ENCODE results near the gene BLACAT1.

Gene BLACAT1

DNA sequence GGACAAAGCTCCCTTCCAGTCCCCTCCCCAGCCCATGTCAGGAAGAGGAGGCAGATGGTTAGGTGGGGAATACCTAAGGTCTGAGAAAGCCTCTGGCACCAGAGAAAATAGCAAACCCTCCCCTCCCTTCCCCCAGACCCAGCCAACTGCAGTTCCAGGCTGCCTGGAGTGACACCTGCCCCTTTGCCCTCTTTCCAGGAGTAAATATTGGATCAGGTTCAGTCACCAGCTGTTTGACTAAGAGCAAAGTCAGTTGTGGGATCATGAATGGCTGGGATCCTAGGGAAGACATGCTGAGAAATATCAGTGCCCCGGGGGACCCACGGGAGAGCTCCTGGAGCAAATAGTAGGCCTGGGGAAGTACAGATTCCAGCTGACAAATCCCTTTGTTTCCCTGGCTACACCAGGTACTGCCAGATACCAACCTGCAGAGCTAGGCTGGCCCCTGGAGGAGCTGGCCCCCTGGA, 36.4 kb upstream of the BLACAT1 start:
- H2AFZ ChIP-seq (ENCODE audit: low read depth, low read length) = no peak overlapping the region
- no peak overlapping the region for H3K4me2 ChIP-seq (ENCODE audit: insufficient read depth, low read length)
- ATAC-seq (ENCODE audit: insufficient read depth, low read depth) (no peak), DNase-seq (no peak)
- peaks cover 3% of the 10 kb centered on the region for H4K20me1 ChIP-seq (ENCODE audit: insufficient read depth, low read length)
- H3K36me3 ChIP-seq (ENCODE audit: insufficient read depth, low read length) = no peaks in the 10 kb centered on the region
- H3K9ac ChIP-seq (ENCODE audit: low read depth, low read length) = no peak overlapping the region
- H3K4me1 ChIP-seq (ENCODE audit: insufficient read depth, low read length) = no peaks in the 10 kb centered on the region
- peaks cover 41% of the 10 kb centered on the region for H3K27me3 ChIP-seq (ENCODE audit: insufficient read depth, low read length, poor library complexity)
- TF ChIP-seq EZH2 (IDR thresholded peaks at IDR 0.05; ENCODE audit: borderline replicate concordance, low read depth, low read length, severe bottlenecking) = no peak
- TF ChIP-seq, protein P1, sequence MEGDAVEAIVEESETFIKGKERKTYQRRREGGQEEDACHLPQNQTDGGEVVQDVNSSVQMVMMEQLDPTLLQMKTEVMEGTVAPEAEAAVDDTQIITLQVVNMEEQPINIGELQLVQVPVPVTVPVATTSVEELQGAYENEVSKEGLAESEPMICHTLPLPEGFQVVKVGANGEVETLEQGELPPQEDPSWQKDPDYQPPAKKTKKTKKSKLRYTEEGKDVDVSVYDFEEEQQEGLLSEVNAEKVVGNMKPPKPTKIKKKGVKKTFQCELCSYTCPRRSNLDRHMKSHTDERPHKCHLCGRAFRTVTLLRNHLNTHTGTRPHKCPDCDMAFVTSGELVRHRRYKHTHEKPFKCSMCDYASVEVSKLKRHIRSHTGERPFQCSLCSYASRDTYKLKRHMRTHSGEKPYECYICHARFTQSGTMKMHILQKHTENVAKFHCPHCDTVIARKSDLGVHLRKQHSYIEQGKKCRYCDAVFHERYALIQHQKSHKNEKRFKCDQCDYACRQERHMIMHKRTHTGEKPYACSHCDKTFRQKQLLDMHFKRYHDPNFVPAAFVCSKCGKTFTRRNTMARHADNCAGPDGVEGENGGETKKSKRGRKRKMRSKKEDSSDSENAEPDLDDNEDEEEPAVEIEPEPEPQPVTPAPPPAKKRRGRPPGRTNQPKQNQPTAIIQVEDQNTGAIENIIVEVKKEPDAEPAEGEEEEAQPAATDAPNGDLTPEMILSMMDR (IDR thresholded peaks at IDR 0.05; ENCODE audit: borderline replicate concordance, extremely low read depth, low read length, poor library complexity, severe bottlenecking) = no peak
- no peaks in the 10 kb centered on the region for H3K9me3 ChIP-seq (ENCODE audit: insufficient read depth, low read length, severe bottlenecking)
- H3K79me2 ChIP-seq (ENCODE audit: insufficient read depth, low read length) = no peaks in the 10 kb centered on the region
- H3K27ac ChIP-seq (ENCODE audit: low read length) = no peak overlapping the region
- no peak overlapping the region for H3K4me3 ChIP-seq (ENCODE audit: low read depth in 1 of 2, low read length in 2 of 2)

DNA sequence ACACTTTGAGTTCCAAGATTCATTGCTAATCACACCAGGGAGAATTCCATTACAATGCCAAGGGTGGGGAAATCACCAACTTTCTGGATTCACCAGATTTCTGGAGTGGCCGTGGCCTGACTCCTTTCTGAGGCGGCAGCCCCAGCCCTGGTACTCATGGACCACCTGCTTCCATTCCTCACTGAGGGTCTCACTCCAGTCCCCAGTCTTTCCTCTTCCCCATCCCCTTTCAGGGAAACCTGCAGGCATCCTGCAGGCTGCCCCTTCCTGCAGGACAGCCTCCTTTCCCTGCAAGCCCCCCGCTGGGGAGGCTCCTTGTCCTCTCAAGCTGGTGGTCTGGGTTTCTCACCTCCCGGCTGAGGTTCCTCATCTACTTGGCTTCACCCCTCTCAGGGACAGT, 35.9 kb upstream of the BLACAT1 start:
- no peaks in the 10 kb centered on the region for H3K36me3 ChIP-seq (ENCODE audit: insufficient read depth, low read length)
- no peak overlapping the region for H3K9ac ChIP-seq (ENCODE audit: low read depth, low read length)
- H2AFZ ChIP-seq (ENCODE audit: low read depth, low read length) = no peak overlapping the region
- no peak overlapping the region for H3K4me3 ChIP-seq (ENCODE audit: low read depth in 1 of 2, low read length in 2 of 2)
- no peaks in the 10 kb centered on the region for H3K4me1 ChIP-seq (ENCODE audit: insufficient read depth, low read length)
- H3K4me2 ChIP-seq (ENCODE audit: insufficient read depth, low read length) = no peak overlapping the region
- H3K27me3 ChIP-seq (ENCODE audit: insufficient read depth, low read length, poor library complexity) = peaks cover 41% of the 10 kb centered on the region
- no peaks in the 10 kb centered on the region for H3K9me3 ChIP-seq (ENCODE audit: insufficient read depth, low read length, severe bottlenecking)
- H4K20me1 ChIP-seq (ENCODE audit: insufficient read depth, low read length) = peaks cover 3% of the 10 kb centered on the region
- H3K27ac ChIP-seq (ENCODE audit: low read length) = no peak overlapping the region
- ATAC-seq (ENCODE audit: insufficient read depth, low read depth) (no peak), DNase-seq (no peak)
- no peaks in the 10 kb centered on the region for H3K79me2 ChIP-seq (ENCODE audit: insufficient read depth, low read length)
- TF ChIP-seq, protein P1 (IDR thresholded peaks at IDR 0.05; ENCODE audit: borderline replicate concordance, extremely low read depth, low read length, poor library complexity, severe bottlenecking) = no peak
- no peak for TF ChIP-seq EZH2 (IDR thresholded peaks at IDR 0.05; ENCODE audit: borderline replicate concordance, low read depth, low read length, severe bottlenecking)

DNA sequence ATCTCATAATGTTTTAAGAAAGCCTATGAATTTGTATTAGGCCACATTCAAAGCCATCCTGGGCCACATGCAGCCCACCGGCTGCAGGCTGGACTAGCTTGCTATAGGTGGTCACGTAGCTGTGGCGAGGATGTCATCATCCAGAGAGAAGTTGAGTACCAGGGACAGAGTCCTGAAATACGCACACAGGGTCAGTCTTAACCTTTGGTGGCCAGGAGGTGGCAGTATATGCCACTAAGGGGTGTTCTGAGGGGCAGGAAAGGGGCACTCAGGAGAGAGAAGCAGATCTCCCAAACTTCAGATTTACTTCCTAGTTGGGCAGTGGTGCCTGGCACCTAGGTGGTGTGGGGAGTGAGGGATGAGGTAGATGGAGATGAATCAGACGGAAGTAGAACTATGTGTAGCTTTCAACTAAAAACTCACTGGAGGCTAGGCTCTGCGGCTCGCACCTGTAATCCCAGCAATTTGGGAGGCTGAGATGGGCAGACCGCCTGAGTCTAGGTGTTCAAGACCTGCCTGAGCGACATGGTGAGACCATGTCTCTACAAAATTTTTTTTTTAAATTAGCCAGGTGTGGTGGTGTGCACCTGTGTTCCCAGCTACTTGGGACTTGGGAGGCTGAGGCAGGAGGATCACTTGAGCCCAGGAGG, 32.4 kb upstream of the BLACAT1 start:
- H3K4me1 ChIP-seq (ENCODE audit: insufficient read depth, low read length) = no peaks in the 10 kb centered on the region
- H4K20me1 ChIP-seq (ENCODE audit: insufficient read depth, low read length) = peaks cover 6% of the 10 kb centered on the region
- H3K27me3 ChIP-seq (ENCODE audit: insufficient read depth, low read length, poor library complexity) = peaks cover 44% of the 10 kb centered on the region
- H3K4me3 ChIP-seq (ENCODE audit: low read depth in 1 of 2, low read length in 2 of 2) = no peak overlapping the region
- H3K4me2 ChIP-seq (ENCODE audit: insufficient read depth, low read length) = no peak overlapping the region
- H3K27ac ChIP-seq (ENCODE audit: low read length) = no peak overlapping the region
- no peak overlapping the region for H3K9ac ChIP-seq (ENCODE audit: low read depth, low read length)
- ATAC-seq (ENCODE audit: insufficient read depth, low read depth) (peak; percentile 86), DNase-seq (peak; percentile 59)
- no peaks in the 10 kb centered on the region for H3K36me3 ChIP-seq (ENCODE audit: insufficient read depth, low read length)
- no peaks in the 10 kb centered on the region for H3K9me3 ChIP-seq (ENCODE audit: insufficient read depth, low read length, severe bottlenecking)
- H3K79me2 ChIP-seq (ENCODE audit: insufficient read depth, low read length) = no peaks in the 10 kb centered on the region
- TF ChIP-seq, protein P1 (IDR thresholded peaks at IDR 0.05; ENCODE audit: borderline replicate concordance, extremely low read depth, low read length, poor library complexity, severe bottlenecking) = peak; percentile 90
- TF ChIP-seq EZH2 (IDR thresholded peaks at IDR 0.05; ENCODE audit: borderline replicate concordance, low read depth, low read length, severe bottlenecking) = no peak
- no peak overlapping the region for H2AFZ ChIP-seq (ENCODE audit: low read depth, low read length)
